SH-SY5Y (cell line): ENCODE results near the gene HOXD8.

Source experiments
- GATA2 ChIP-seq: IDR thresholded peaks from 2 replicates; pipeline ENCODE4 v1.6.1; 2011; ENCODE audit warnings: mild to moderate bottlenecking, low read depth, low read length
- GATA3 ChIP-seq: IDR thresholded peaks from 2 replicates; pipeline ENCODE4 v1.6.1; 2011; ENCODE audit warnings: low read depth, mild to moderate bottlenecking, low read length, moderate library complexity

- TF ChIP-seq GATA3 (no peak), GATA2 (no peak)
These were observed 31.6 kb upstream of the HOXD8 start for GRCh38 chr2:176097820-176098365.
